Omental fat pad (tissue), 4 donors: ENCODE measurements around the gene NDC1. TPM values are rescaled to one million over a fixed set of nuclear protein-coding genes. Genes with fewer than 3 reads are reported as not detected.
"Not testable (repeated sequence)": the region's sequence is repeated elsewhere in the genome, so short reads cannot be mapped to it uniquely, and the experiment has no call there.

Experiments used
- ATAC-seq: fragments of 150-250 bp; one replicate; pipeline ENCODE4 v1.9.1; 2016; ENCODE audit warnings: mild to moderate bottlenecking, moderate library complexity; ENCODE audit not compliant: low FRiP score
- DNase-seq: peaks from one replicate; pipeline ENCODE4 v3.0.0-alpha.2; 2019; ENCODE audit warnings: low spot score
- CTCF ChIP-seq, 3 donors: fragments of 450-650 bp; IDR thresholded peaks; one replicate each; pipeline ENCODE4 v1.5.1; 2016 to 2017; ENCODE audit warnings: antibody characterized with exemption in 3 of 3, mild to moderate bottlenecking in 3 of 3, moderate library complexity in 2 of 3
- total RNA-seq, 4 donors: library from RNA; depleted of rRNA; stranded (reverse); fragments of >200 nt; gene quantifications; one replicate each; pipeline ENCODE4 v1.1.0, GENCODE V29; 2016

The NDC1 gene
- total RNA-seq, 4 donors from 2014 or later: 9.2 to 16.3 (median 11.8) TPM

GRCh38 chr1:53822931-53823330 is 15.2 kb downstream of the NDC1 start:
- TF ChIP-seq CTCF (IDR thresholded peaks at IDR 0.05): no peak
- DNase-seq (no peak), ATAC-seq (no peak)

GRCh38 chr1:53821380-53821779 is 16.7 kb downstream of the NDC1 start:
- ATAC-seq (no peak), DNase-seq (no peak)
- TF ChIP-seq CTCF (IDR thresholded peaks at IDR 0.05): no peak

GRCh38 chr1:53819387-53819786 is 18.7 kb downstream of the NDC1 start:
- no peak for DNase-seq
- no peak for ATAC-seq
- TF ChIP-seq CTCF (IDR thresholded peaks at IDR 0.05): no peak

- DNase-seq, ATAC-seq: not testable (repeated sequence)
Observed at GRCh38 chr1:53816584-53816983, 21.5 kb downstream of the NDC1 start.

GRCh38 chr1:53815484-53815883 is 22.6 kb downstream of the NDC1 start:
- not testable (repeated sequence) for DNase-seq, ATAC-seq

- TF ChIP-seq CTCF (IDR thresholded peaks at IDR 0.05): no peak
- ATAC-seq (no peak), DNase-seq (no peak)
Observed at GRCh38 chr1:53811414-53811851, 26.7 kb downstream of the NDC1 start.

- ATAC-seq (no peak), DNase-seq (no peak)
- TF ChIP-seq CTCF (IDR thresholded peaks at IDR 0.05): no peak
Observed at GRCh38 chr1:53810497-53810896, 27.6 kb downstream of the NDC1 start.

GRCh38 chr1:53810007-53810406 is 28.1 kb downstream of the NDC1 start:
- no peak for ATAC-seq
- no peak for TF ChIP-seq CTCF (IDR thresholded peaks at IDR 0.05)
- DNase-seq: no peak
